ENCODE measurements around the gene SLC12A7. TPM values are rescaled to one million over a fixed set of nuclear protein-coding genes. Genes with fewer than 3 reads are reported as not detected.

SLC12A7 gene
- total RNA-seq, 1 experiment from 2014 or later = 28.1 TPM

DNA sequence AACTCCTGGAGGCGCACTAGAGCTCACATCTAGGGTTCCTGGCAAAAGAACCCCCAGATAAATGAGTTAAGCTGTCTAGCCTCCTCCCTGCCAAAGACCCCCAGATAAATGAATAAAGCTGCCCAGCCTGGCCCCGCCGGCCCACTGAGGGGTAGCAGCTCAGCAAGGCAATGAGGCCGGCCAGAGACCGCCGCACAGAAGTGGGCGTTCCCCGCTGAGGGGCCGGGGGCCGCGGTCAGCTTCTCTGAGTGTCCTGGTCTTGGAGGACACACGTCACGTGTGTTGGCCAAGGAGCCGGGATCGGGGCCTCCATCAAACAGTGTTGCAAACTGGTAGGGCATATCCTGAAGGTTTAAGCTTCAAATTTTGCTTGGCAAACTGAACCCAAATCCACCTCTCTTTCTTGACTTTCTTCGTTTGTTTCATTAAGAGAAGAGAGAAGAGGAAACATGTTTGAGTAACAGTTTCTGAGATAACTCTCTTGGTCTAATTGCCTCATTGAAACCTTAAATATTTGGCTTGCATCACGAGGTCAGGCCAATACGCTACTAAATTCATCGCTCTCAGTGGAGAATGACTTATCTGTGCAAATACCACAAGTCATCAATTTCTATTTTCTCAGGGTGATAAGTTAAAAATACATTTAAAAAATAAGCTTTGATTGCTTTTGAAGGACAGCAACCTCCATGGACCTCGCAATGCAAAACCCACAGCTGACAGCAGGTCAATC lies 11.7 kb upstream of the SLC12A7 start (continued):
- TF ChIP-seq, protein P1, sequence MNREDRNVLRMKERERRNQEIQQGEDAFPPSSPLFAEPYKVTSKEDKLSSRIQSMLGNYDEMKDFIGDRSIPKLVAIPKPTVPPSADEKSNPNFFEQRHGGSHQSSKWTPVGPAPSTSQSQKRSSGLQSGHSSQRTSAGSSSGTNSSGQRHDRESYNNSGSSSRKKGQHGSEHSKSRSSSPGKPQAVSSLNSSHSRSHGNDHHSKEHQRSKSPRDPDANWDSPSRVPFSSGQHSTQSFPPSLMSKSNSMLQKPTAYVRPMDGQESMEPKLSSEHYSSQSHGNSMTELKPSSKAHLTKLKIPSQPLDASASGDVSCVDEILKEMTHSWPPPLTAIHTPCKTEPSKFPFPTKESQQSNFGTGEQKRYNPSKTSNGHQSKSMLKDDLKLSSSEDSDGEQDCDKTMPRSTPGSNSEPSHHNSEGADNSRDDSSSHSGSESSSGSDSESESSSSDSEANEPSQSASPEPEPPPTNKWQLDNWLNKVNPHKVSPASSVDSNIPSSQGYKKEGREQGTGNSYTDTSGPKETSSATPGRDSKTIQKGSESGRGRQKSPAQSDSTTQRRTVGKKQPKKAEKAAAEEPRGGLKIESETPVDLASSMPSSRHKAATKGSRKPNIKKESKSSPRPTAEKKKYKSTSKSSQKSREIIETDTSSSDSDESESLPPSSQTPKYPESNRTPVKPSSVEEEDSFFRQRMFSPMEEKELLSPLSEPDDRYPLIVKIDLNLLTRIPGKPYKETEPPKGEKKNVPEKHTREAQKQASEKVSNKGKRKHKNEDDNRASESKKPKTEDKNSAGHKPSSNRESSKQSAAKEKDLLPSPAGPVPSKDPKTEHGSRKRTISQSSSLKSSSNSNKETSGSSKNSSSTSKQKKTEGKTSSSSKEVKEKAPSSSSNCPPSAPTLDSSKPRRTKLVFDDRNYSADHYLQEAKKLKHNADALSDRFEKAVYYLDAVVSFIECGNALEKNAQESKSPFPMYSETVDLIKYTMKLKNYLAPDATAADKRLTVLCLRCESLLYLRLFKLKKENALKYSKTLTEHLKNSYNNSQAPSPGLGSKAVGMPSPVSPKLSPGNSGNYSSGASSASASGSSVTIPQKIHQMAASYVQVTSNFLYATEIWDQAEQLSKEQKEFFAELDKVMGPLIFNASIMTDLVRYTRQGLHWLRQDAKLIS (CRISPR knock-in tag; IDR thresholded peaks at IDR 0.05; ENCODE audit: borderline replicate concordance) = no peak
- TF ChIP-seq, protein P2, sequence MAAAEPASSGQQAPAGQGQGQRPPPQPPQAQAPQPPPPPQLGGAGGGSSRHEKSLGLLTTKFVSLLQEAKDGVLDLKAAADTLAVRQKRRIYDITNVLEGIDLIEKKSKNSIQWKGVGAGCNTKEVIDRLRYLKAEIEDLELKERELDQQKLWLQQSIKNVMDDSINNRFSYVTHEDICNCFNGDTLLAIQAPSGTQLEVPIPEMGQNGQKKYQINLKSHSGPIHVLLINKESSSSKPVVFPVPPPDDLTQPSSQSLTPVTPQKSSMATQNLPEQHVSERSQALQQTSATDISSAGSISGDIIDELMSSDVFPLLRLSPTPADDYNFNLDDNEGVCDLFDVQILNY (CRISPR knock-in tag; IDR thresholded peaks at IDR 0.05) = no peak
- TF ChIP-seq PRRX2 (CRISPR knock-in tag; IDR thresholded peaks at IDR 0.05) = no peak
- TF ChIP-seq, protein P3, sequence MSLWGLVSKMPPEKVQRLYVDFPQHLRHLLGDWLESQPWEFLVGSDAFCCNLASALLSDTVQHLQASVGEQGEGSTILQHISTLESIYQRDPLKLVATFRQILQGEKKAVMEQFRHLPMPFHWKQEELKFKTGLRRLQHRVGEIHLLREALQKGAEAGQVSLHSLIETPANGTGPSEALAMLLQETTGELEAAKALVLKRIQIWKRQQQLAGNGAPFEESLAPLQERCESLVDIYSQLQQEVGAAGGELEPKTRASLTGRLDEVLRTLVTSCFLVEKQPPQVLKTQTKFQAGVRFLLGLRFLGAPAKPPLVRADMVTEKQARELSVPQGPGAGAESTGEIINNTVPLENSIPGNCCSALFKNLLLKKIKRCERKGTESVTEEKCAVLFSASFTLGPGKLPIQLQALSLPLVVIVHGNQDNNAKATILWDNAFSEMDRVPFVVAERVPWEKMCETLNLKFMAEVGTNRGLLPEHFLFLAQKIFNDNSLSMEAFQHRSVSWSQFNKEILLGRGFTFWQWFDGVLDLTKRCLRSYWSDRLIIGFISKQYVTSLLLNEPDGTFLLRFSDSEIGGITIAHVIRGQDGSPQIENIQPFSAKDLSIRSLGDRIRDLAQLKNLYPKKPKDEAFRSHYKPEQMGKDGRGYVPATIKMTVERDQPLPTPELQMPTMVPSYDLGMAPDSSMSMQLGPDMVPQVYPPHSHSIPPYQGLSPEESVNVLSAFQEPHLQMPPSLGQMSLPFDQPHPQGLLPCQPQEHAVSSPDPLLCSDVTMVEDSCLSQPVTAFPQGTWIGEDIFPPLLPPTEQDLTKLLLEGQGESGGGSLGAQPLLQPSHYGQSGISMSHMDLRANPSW (CRISPR knock-in tag; conservative IDR thresholded peaks at IDR 0.05; ENCODE audit: low read depth) = no peak

DNA sequence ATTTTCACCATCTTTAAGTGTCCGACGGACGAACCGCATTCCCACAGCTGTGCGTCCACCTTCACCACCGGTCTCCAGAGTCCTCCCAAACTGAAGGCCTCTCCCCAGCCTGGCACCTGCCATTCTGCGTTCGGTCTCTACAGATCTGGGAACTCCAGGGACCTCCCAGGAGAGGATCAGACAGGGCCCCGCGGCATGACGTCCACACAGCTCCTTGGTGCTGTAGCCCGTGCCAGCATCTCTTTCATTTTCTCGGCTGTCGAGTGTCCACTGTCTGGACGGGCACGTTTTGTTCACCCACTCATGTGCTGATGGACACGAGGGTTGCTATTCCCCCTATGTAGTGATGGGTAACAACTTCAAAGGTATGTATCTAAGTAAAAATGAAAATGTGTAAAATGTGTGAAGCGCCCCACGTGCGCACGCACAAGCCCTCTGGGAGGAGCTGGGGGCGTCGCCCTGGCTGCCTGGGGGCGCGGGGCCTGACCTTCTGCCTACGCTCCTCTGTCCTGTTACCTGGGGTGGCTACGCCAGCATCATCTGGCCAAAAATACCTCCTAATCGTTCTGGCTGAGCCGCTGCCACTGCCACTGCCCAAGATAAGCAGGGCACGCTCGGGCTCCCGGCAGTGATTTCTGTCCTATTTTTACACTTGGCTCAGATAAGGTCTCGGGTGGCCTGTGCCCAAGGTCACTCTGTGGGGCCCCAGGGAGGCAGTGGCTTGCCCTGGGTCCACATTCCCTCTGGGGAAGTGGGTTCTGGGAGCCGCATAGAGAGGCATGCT lies 10.8 kb upstream of the SLC12A7 start:
- no peak overlapping the region for H3K27ac Mint-ChIP-seq
- TF ChIP-seq ZNF423 (CRISPR knock-in tag; IDR thresholded peaks at IDR 0.05) (no peak), SOX15 (CRISPR knock-in tag; IDR thresholded peaks at IDR 0.05) (no peak), CREB1 (CRISPR knock-in tag; IDR thresholded peaks at IDR 0.05) (no peak), ZNF232 (CRISPR knock-in tag; IDR thresholded peaks at IDR 0.05) (no peak), NFATC4 (CRISPR knock-in tag; IDR thresholded peaks at IDR 0.05) (no peak), ZNF219 (CRISPR knock-in tag; IDR thresholded peaks at IDR 0.05; ENCODE audit: borderline replicate concordance) (no peak), ZBTB21 (CRISPR knock-in tag; IDR thresholded peaks at IDR 0.05; ENCODE audit: borderline replicate concordance) (no peak)
- TF ChIP-seq, protein P4, sequence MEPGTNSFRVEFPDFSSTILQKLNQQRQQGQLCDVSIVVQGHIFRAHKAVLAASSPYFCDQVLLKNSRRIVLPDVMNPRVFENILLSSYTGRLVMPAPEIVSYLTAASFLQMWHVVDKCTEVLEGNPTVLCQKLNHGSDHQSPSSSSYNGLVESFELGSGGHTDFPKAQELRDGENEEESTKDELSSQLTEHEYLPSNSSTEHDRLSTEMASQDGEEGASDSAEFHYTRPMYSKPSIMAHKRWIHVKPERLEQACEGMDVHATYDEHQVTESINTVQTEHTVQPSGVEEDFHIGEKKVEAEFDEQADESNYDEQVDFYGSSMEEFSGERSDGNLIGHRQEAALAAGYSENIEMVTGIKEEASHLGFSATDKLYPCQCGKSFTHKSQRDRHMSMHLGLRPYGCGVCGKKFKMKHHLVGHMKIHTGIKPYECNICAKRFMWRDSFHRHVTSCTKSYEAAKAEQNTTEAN (CRISPR knock-in tag; IDR thresholded peaks at IDR 0.05) = no peak
- TF ChIP-seq, protein P5, sequence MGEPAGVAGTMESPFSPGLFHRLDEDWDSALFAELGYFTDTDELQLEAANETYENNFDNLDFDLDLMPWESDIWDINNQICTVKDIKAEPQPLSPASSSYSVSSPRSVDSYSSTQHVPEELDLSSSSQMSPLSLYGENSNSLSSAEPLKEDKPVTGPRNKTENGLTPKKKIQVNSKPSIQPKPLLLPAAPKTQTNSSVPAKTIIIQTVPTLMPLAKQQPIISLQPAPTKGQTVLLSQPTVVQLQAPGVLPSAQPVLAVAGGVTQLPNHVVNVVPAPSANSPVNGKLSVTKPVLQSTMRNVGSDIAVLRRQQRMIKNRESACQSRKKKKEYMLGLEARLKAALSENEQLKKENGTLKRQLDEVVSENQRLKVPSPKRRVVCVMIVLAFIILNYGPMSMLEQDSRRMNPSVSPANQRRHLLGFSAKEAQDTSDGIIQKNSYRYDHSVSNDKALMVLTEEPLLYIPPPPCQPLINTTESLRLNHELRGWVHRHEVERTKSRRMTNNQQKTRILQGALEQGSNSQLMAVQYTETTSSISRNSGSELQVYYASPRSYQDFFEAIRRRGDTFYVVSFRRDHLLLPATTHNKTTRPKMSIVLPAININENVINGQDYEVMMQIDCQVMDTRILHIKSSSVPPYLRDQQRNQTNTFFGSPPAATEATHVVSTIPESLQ (CRISPR knock-in tag; IDR thresholded peaks at IDR 0.05) = no peak
- TF ChIP-seq, protein P2 (CRISPR knock-in tag; IDR thresholded peaks at IDR 0.05) = no peak
- TF ChIP-seq, protein P6, sequence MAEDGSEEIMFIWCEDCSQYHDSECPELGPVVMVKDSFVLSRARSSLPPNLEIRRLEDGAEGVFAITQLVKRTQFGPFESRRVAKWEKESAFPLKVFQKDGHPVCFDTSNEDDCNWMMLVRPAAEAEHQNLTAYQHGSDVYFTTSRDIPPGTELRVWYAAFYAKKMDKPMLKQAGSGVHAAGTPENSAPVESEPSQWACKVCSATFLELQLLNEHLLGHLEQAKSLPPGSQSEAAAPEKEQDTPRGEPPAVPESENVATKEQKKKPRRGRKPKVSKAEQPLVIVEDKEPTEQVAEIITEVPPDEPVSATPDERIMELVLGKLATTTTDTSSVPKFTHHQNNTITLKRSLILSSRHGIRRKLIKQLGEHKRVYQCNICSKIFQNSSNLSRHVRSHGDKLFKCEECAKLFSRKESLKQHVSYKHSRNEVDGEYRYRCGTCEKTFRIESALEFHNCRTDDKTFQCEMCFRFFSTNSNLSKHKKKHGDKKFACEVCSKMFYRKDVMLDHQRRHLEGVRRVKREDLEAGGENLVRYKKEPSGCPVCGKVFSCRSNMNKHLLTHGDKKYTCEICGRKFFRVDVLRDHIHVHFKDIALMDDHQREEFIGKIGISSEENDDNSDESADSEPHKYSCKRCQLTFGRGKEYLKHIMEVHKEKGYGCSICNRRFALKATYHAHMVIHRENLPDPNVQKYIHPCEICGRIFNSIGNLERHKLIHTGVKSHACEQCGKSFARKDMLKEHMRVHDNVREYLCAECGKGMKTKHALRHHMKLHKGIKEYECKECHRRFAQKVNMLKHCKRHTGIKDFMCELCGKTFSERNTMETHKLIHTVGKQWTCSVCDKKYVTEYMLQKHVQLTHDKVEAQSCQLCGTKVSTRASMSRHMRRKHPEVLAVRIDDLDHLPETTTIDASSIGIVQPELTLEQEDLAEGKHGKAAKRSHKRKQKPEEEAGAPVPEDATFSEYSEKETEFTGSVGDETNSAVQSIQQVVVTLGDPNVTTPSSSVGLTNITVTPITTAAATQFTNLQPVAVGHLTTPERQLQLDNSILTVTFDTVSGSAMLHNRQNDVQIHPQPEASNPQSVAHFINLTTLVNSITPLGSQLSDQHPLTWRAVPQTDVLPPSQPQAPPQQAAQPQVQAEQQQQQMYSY (CRISPR knock-in tag; IDR thresholded peaks at IDR 0.05) = no peak
- TF ChIP-seq, protein P7, sequence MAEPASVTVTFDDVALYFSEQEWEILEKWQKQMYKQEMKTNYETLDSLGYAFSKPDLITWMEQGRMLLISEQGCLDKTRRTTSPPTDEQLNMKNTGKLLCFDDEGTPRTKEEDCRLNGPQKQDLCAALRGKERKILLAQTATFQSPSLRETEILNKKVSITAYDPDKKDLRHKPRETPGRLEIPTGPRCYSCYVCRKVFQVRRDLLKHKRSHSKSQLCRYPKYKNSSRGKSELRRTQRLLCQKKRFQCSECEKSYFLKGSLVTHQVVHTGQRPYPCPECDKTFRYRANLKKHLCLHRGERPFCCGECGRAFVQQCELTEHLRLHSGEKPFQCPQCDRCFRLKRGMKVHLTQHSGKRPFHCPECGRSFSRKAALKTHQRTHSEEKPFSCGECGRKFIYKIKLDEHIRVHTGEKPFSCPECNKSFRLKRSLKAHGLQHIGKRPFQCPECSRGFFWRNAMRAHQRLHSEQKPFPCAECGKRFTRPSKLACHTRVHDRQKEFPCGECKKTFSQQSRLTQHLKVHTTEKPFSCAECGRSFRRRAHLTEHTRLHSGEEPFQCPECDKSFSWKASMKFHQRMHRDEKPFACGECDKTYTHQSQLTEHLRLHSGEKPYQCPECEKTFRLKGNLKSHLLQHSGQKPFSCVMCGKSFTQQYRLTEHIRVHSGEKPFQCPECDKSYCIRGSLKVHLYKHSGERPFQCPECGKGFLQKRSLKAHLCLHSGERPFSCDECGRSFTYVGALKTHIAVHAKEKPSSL (CRISPR knock-in tag; conservative IDR thresholded peaks at IDR 0.05) = no peak

More for the DNA sequence above, 10.8 kb upstream of the SLC12A7 start:
- ChIA-PET CTCF (interaction anchor here (0.8 kb wide), 1 partner anchor 20 kb away, joined by 4 read pairs; no protein-coding TSS in a partner anchor), POLR2A (no interaction called here)
- Mint-ChIP-seq H3K4me3 (no peak overlapping the region), H3K27me3 (ENCODE audit: low read depth) (no peaks in the 10 kb centered on the region), H3K9me3 (peaks cover 4% of the 10 kb centered on the region), H3K4me1 (peaks cover 8% of the 10 kb centered on the region), H3K36me3 (no peaks in the 10 kb centered on the region)
- ATAC-seq = no peak
- DNase-seq (ENCODE audit: low spot score) = no peak
